Testis (tissue), 2 donors: ENCODE measurements around the gene NDUFAF5.

Experiments used
- POLR2A ChIP-seq: fragments of 450-650 bp; IDR thresholded peaks from one replicate; pipeline ENCODE4 v1.6.1; 2017; ENCODE audit warnings: antibody characterized with exemption, mild to moderate bottlenecking, moderate library complexity
- TF ChIP-seq, protein P1 (sequence below), 3 experiments: fragments of 450-650 bp in 2 of 3; fragments of 200-600 bp in 1 of 3; sonication (generic) in 1 of 3; IDR thresholded peaks; one replicate each; pipeline ENCODE4 v1.5.1; 2016 to 2019; ENCODE audit warnings: antibody characterized with exemption in 3 of 3, mild to moderate bottlenecking in 2 of 3, moderate library complexity in 1 of 3

DNA sequence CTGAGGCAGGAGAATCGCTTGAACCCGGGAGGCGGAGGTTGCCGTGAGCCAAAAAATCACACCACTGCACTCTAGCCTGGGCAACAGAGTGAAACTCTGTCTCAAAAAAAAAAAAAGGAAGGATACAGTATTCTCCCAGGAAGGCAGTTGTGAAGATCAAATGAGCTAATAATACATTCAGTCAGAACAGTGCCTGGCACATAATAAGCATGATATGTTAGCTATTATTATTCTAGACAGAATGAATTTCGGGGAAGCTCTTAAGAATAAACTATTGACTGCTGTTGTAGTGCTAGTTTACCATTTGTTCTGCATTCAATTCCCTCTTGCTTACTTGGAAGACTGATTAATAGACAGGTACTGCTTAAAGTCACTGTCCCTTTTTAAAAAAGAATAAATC lies 40.6 kb downstream of the NDUFAF5 start:
- TF ChIP-seq, protein P1, sequence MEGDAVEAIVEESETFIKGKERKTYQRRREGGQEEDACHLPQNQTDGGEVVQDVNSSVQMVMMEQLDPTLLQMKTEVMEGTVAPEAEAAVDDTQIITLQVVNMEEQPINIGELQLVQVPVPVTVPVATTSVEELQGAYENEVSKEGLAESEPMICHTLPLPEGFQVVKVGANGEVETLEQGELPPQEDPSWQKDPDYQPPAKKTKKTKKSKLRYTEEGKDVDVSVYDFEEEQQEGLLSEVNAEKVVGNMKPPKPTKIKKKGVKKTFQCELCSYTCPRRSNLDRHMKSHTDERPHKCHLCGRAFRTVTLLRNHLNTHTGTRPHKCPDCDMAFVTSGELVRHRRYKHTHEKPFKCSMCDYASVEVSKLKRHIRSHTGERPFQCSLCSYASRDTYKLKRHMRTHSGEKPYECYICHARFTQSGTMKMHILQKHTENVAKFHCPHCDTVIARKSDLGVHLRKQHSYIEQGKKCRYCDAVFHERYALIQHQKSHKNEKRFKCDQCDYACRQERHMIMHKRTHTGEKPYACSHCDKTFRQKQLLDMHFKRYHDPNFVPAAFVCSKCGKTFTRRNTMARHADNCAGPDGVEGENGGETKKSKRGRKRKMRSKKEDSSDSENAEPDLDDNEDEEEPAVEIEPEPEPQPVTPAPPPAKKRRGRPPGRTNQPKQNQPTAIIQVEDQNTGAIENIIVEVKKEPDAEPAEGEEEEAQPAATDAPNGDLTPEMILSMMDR (IDR thresholded peaks at IDR 0.05): no peak
- TF ChIP-seq POLR2A: no peak
